NCI-H345 treated with DMSO at 0.1 percent for 48 hours (cell line): ENCODE data around the gene MEF2D.

Experiments used
- DNase-seq: peaks from one replicate; lab custom pipeline; 2025; ENCODE audit not compliant: unreplicated experiment; lab: John Stamatoyannopoulos, UW

MEF2D gene

DNA sequence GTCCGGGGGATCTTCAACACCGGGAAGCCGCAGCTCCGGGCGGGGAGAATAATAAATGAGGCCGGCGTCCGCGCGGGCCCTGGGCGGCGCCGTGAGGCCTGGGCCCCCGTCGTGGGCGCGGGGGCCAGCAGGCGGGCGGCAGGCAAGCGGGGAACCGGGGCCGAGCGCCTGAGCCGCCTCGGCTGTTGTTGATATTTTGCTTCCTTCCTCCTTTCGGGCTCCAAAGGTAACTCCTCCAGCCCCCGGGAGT lies at the start of gene MEF2D:
MEF2D (minus strand) TSS at position 233 of the 250 bp plus-strand sequence. CDS start 17,483 bp downstream, outside the sequence.
- no peak for DNase-seq

DNA sequence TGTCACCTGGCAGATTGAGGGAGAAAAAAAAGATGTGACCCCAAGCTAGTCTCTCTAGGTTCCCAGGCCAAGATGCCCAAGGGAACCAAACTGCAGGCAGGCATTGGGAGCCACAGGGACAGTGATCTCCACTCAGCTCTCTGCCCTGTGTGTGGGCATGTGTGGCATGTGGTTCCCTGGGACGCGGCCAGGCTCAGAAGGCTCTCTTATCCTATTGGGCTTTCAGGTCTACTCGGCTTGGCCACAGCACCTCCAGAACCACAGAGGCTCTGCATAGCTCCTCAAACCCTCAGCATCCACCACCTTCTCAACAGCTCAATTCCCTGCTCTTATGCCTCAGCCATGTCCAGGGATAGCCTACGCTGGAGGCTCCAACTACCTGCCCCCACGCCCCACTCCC lies 49.8 kb upstream of the MEF2D start:
- DNase-seq: no peak

DNA sequence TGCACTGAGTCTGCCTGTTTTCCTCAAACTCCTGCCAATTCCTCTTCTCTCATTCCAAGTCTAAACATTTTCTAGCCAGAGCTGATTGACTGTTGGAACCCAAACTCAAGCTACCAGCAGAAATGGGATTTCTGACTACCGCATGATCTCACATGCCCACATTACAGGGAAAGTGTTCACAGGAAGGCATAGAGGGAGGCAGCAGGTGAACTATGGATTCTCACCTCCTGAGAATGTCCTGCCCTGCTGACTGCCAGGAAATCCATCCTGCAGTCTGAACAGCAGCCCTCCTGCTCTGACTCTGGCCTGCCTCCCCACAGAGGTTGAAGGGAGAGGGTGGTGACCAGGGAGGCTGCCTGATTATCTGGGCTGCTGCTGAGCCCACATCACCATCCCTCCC lies 49.3 kb upstream of the MEF2D start:
- DNase-seq: no peak

DNA sequence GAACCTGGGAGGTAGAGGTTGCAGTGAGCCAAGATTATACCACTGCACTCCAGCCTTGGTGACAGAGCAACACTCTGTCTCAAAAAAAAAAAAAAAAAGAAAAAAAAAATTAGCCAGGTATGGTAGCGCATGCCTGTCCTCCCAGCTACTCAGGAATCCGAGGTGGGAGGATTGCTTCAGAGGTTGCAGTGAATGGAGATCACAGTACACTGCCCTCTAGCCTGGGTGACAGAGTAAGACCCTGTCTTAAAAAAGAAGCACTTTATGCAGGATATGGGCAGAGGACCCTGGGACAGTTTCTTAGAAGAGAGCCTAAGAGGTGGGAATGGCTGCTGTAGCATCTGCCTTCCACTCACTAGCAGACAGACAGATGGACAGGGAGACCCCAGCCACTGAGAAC lies 48.8 kb upstream of the MEF2D start:
- DNase-seq: no peak

DNA sequence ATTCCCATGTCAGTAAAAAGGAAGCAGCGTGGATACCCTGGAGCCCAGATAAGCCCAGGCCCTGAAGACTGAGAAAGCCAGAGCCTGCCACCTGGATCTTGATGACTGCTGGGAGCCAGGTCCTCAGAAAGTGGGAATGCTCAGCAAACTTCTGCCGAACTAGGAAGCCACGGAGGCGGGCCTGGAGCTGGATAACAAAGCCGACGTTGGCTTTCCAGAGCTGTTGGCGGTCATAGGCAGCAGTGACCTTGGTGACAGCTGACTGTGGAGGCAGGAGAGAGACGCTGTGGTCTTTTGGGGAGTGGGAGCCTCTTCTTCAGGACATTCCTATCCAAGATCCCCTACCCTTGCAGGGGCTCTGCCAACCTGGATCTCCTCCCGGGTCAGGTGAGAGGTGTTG lies 47.4 kb upstream of the MEF2D start:
- no peak for DNase-seq

DNA sequence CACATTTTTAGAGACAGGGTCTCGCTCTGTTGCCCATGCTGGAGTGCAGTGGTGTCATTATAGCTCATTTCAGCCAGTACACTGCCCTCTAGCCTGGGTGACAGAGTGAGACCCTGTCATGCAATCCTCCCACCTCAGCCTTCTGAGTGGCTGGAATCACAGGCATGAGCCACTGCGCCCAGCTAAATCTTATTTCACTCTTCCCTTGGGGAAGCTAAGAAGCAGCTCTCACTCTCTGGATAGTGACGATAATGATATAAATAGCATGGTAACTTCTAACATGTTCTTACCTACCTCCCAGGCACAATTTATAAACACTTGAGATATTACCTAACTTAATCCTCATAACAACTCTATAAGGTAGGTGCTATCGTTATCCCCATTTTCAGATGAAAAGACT lies 46.9 kb upstream of the MEF2D start:
- DNase-seq: no peak

DNA sequence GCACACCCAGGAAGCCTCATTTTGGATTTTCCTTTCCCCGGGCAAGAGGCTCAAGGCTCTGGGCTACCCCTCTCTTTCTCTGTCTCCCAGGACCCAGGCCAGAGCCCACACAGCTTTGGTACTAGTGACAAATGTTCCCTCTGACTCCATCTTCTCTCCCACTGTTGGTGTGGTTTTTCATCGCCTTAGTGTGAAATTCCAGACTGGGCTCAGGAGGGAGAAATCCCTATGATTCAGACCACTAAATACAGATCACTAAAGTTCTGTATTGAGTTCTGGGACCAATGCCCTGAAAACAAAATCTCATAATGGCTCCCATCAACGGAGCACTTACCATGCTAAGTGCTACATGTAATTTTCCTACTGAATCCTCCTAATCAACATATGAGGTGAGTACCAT lies 45.7 kb upstream of the MEF2D start:
- no peak for DNase-seq

DNA sequence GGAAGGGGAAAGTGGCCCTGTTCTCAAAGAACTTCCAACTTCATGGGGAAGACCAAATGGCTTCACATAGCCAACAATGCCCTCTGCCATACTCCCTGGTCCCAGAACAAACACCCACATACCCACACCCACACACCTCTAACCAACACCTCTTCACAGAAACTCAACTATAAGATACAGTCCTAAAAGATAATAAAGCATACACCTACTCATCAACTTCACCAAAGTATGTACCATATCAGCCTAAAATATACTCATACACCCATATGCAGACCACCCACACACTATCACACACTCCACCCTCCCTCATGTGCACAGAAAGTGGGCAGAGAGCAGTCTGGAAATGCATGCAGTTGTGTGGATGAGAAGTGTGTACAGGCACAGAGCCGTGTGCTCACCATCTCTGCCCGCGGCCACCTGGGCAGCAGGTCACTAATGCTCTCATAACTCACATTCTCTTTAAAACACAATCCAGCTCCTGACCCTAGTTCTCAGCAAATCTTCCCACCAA lies 44.1 kb upstream of the MEF2D start:
- no peak for DNase-seq

DNA sequence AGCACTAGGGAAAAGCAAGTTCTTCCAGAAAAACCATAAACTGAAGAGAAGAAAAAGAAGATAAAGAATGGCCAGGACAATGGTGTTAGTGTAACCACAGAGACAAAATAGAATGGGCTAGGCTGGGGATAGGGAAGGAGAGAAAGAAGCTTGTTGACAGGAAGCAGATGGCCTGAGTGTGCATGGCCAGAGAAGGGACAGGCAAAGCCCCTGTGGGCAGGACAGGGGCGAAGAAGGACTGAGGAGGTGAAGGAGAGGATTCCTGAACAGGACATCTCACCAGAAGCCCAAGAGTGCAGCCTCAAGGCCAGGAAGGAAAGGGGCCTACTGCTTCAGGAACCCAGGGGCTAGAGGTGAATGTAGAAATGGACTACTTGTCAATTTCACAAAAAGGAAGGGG lies 42.5 kb upstream of the MEF2D start:
- no peak for DNase-seq

DNA sequence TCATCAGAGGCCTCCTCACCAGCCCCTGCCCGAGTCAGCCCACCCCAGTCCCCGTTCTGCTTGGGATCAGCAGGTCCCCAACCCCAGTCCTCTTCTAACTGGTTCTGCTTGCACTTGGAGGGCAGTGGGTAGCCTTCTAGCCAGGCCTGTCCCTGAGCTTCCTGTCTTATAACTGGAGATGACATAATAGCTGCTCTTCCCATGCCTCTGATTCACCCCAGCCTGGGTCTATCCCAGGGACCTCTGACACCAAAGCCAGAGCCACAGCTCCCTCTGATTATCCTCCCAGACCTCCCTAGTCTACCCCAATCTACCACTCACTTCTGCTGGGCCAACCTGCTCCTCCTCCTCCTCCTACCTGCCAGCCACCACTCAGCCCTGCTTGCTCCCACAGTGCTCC lies 40.4 kb upstream of the MEF2D start:
- no peak for DNase-seq

DNA sequence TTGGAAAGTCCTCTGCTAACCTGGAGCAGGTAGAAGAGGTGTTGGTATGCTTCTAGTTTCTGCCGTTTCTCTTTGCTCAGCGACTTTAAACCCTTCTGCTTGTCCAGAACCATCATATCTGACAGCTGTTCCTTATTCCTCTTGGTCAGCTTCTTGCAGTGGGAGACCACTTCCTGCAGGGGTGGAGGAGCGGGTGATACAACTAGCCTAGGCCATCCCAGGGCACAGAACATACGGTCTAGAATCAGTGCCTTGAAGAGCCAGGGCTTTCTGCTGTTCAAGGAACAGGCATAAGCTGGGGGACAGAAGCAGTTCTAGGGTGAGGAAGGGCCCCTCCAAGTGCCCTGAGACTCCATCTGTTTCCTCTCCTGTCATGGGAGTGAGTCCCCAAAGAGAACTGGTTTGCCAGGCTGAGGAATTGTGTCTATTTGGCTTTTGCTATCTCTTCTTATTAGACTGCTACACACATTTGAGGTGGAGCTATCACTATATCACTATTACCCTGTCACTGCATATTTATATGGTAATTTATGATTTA lies 39.3 kb upstream of the MEF2D start:
- no peak for DNase-seq

DNA sequence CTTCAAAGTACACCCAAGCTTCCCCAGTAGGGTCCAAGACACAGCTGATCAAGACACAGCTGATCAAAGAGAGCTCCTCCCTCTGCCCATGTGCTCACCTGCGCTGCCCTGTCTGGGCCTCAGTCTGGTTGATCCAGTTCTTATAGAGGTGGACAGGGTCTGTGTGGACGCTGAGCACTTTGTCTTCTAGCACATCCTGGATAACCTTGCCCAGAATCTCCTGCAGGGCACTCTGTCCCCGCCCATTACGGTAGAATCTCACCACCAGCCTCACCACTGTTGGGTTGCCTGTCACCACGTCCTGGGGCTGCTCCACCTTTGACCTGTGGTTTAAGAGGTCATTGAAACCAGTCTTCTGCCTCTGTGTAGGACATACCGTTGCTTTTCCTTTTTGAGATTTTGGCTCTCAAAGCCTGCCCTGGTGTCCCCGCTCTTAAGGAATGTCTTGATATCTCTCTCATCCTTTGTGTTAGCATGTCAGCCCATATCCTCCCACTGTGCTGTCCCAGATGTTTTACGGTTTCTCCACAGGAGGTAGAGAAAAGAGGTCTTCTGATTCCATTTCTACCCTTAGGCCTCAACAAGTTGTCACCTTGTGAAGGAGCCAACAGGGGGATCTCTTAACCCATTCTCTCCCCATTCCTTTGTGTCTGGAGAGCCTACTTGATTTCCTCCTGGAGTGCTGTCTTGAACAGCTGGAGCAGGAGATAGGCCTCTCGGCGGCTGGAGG lies 38.3 kb upstream of the MEF2D start:
- DNase-seq: no peak

DNA sequence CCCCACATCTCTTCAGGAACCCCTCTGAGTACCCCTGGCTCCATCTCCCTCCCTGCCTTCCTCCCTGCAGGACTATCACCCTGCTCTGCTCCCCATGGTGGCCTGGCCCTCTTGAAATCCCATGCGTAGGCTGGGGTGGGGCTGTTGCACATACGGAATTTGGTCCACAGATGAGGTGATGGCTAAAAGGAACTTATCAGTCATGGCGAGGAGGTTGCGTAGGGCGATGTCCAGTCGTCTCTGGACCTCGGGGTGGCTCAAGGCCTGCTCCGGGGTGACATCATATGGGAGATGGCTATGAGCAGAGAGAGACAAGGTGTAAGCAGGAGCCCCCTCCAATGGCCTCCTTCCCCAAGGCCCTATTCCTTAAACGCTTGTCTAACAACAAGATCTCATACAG lies 36.5 kb upstream of the MEF2D start:
- no peak for DNase-seq

DNA sequence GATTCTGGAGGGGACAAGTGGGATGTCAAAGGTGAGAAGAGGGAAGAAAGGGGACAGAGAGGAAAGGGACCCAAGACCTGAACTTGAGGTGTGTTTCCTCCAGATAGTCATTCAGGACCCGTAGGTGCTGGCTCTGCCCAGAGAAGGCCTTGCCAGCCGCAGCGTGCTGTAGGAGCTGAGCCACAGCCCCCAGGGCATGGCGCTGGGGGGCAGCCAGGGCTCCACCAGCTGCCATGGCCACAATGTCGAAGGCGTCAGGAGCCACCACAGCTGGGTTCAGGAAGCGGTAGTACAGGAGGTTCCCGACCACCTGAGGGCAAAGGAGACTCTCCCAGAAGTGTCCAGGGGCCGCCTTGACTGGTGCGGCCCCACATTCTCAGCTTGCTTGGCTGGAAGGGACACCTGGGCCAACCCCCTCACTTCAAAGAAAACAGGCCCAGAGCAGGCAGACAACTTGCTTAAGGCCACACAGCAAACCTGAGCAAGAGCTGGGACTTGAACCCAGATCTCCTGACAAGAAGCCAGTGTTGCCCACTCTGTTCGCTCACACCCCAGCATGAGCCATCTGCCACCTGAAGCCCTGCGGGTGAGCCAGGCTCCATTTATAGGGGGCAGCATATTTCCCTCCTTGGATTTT lies 34.0 kb upstream of the MEF2D start:
- DNase-seq: no peak

DNA sequence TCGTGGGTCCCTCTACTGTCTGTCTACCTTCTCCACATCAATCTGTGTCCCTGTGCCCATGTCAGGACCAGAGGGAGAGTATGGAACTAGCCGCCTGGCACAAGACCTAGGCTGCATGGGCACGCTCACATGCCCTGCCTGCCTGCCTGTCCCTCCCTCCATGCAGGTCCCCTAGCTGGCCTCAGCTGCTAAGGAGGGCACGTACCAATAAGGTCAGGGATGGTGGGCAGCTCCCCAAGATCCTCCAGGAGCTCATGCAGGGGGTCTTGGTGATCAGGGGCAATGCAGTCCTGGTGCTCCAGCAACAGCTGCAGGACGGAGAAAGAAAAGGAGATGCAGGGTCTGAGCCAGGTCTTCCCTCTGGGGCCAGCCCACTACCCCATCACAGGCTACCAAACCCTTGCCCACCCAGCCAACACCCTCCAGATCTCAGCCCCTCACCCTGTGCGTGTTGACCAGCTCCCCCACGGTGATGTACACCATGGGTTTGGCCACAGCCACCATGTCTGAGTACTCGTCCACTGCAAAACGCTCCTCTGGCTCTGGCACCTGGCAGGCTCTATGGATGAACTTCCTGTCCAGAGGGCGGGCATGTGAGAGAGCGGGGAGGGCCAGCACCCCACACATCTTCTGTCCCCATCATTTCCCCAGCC lies 33.1 kb upstream of the MEF2D start:
- DNase-seq: no peak

DNA sequence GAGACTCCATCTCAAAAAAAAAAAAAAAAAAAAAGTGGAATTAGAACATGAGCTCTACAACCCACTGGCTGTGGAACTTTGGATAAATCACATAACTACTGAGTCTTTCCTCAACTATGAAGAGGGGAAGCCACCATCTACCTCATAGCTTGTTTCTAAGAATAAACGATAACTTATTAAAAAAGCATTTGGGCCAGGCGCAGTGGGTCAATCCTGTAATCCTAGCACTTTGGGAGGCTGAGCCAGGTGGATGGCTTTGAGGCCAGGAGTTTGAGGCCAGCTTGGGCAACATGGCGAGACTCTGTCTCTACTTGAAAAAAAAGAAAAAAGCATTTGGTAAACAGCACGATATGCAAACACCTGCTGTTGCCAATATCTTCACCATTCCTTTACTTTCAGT lies 31.8 kb upstream of the MEF2D start:
- no peak for DNase-seq

DNA sequence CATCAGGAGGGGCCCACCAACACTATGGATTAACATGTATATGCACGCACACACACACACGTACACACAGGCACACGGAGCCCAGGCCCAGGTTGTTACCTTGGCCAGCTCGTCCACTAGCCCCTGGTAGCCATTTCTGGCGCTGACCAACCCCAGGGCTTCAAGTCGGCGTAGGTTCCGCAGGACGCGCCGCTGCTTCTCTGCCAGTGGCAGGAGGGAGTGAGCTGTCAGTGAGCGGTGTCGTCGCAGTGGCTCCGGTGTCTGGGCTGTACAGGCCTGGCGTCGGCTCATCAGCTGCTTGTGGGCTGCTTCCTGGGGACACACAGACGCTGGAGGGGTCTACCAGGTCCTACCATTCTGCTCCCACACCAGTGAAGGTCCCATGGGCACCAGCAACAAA lies 29.4 kb upstream of the MEF2D start:
- no peak for DNase-seq

DNA sequence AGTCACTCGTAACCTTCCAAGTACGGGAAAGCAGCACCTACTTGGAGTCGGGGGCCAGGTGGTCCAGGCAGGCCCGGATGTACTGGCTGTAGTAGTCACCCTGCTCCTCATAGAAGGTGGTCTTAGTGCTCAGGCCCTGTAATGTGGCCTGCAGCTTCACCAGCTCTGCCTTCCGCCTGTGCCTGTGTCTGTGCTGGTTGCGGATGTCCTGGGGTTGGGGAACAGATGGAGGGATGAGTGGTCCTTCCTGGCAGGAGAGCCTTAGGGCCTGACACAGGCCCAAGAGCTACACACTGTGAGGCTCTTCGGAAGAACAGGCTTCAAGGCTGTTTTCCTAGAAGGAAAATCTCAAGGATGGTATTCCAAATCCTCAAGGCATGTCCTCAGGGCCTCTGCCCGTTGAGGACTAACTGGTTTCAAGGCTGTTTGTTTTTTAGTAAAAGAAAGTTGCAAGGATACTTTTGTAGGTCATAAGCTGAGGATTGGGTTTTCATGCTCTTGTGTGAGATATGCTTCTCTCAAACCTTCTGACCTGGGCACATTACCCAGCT lies 28.4 kb upstream of the MEF2D start:
- no peak for DNase-seq

DNA sequence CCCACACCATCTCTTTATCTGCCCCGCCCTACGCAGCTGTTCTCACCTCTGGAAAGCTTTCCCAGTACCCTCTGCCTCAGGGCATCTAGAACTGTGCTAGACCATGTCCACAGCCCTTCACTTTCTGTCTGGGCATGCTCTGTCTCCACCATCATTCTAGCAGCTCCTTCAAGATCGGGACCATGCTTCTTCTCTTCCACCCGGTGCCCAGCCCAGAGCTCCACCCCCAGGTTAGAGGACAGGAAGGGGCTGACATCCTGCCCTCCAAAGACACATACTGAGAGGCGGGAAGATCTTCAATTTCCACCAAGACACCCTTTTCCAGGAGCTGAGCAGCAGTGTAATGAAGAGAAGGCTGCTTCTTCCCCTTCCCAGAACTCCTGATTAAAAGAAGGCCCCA lies 27.7 kb upstream of the MEF2D start:
- no peak for DNase-seq

DNA sequence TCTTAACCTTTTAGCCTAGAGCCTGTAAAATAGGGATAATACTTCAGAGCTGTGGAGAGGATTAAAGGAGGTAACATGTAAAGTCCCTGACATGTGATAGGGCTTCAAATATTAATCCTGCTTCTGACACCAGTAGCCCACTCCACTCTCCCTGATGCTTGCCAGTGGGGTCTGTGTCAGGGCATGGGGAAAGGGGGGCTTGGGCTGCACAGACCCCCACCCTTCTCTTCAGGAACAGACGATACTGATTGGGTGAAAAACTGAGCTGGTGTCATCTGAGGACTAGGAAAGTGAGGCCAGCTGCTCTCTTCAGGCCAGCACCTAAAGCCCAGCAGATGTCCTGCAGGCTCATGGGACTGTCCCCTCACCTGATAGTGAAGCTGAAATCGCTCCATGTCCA lies 27.0 kb upstream of the MEF2D start:
- no peak for DNase-seq

DNA sequence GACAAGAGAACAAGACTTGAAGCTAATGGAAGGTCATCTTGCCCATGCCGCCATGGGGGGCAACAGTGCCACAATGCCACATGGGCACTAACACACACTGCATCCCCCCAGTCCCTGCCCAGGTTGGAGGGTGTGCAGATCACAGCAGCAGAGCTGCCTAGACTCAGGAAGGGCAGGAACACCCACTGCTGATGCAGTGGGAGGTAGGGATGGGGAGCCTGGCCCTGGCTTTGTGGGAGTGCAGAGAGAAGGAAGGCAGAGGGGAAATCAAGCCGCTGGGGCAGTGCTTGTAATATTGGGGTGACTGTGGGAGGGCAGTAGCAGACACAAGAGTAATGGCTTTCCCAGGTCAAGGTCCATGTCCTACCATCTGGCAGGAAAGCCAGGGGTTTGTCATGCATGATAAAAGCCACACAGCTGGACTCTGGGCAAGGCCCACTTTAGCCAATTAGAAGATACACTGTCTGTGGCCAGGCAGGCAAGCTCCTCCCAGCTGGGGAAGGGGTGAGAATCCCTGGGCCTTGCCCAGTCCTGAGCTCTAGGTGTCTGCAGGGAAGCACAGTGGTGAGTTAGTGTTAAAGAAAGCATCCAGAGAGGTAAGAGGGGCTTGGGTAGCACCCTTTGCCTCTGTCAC lies 25.4 kb upstream of the MEF2D start:
- DNase-seq: no peak
